HPDE6-E6E7 (cell line): ENCODE measurements around the gene ADPRM.
"Not testable (repeated sequence)": the region's sequence is repeated elsewhere in the genome, so short reads cannot be mapped to it uniquely, and the experiment has no call there.

Experiments used
- DNase-seq: peaks from one replicate; pipeline ENCODE4 v3.0.0; 2011; ENCODE audit warnings: missing footprints; ENCODE audit errors: extremely low spot score

The ADPRM gene

GRCh38 chr17:10699856-10700255 is 2.5 kb downstream of the ADPRM start:
- no peak for DNase-seq

- no peak for DNase-seq
These were observed 5.2 kb downstream of the ADPRM start for GRCh38 chr17:10702574-10702973.

- DNase-seq: no peak
These were observed 8.3 kb downstream of the ADPRM start for GRCh38 chr17:10705727-10706126.

GRCh38 chr17:10713318-10713717 is 15.9 kb downstream of the ADPRM start:
- no peak for DNase-seq

GRCh38 chr17:10716218-10716617 is 18.8 kb downstream of the ADPRM start:
- DNase-seq: no peak

GRCh38 chr17:10718547-10718946 is 21.2 kb downstream of the ADPRM start:
- DNase-seq: no peak

GRCh38 chr17:10724546-10725195 is 27.3 kb downstream of the ADPRM start:
- DNase-seq: no peak

- DNase-seq: no peak
These were observed 27.9 kb downstream of the ADPRM start for GRCh38 chr17:10725262-10725661.

- no peak for DNase-seq
These were observed 28.8 kb downstream of the ADPRM start for GRCh38 chr17:10726196-10726595.

- no peak for DNase-seq
These were observed 29.8 kb downstream of the ADPRM start for GRCh38 chr17:10727192-10727591.

GRCh38 chr17:10728331-10728892 is 31.0 kb downstream of the ADPRM start:
- DNase-seq: no peak

- no peak for DNase-seq
These were observed 32.2 kb downstream of the ADPRM start, which contains the start of gene TMEM220 for GRCh38 chr17:10729334-10730193. TMEM220 (minus strand) TSS chr17:10730023; CDS start chr17:10729851, 172 bp downstream.

GRCh38 chr17:10730247-10730646 is 32.9 kb downstream of the ADPRM start:
- DNase-seq: not testable (repeated sequence)

- no peak for DNase-seq
These were observed 34.0 kb downstream of the ADPRM start for GRCh38 chr17:10731408-10731879.

- not testable (repeated sequence) for DNase-seq
These were observed 34.7 kb downstream of the ADPRM start for GRCh38 chr17:10732121-10732520.

- DNase-seq: no peak
These were observed 36.3 kb downstream of the ADPRM start for GRCh38 chr17:10733666-10734065.

- DNase-seq: no peak
These were observed 37.9 kb downstream of the ADPRM start for GRCh38 chr17:10735251-10735650.

GRCh38 chr17:10735821-10736220 is 38.4 kb downstream of the ADPRM start:
- DNase-seq: no peak

- DNase-seq: peak; percentile 28
These were observed 39.8 kb downstream of the ADPRM start for GRCh38 chr17:10737168-10737622.

- no peak for DNase-seq
These were observed 40.3 kb downstream of the ADPRM start for GRCh38 chr17:10737736-10738135.

GRCh38 chr17:10738521-10739258 is 41.3 kb downstream of the ADPRM start:
- DNase-seq: no peak

GRCh38 chr17:10739386-10739785 is 42.0 kb downstream of the ADPRM start:
- DNase-seq: no peak
